Activated B cell treated with CpG ODN at 0.5 μM for 24 hours (primary cell): ENCODE results near the gene ANKRD13D. TPM values are rescaled to one million over a fixed set of nuclear protein-coding genes. Genes with fewer than 3 reads are reported as not detected.

Experiments used
- ATAC-seq: fragments of 200-7000 bp; cut with Tn5 transposase; one replicate; pipeline ENCODE4 v1.10.0; 2021; ENCODE audit warnings: low read depth, mild to moderate bottlenecking, moderate library complexity
- CTCF ChIA-PET: fragments of 350-600 bp; sonication (Branson Sonifier 250); formaldehyde crosslinking; loops from one replicate; lab custom pipeline; 2021; ENCODE audit warnings: antibody characterized with exemption; lab: Charles Lee
- POLR2A ChIA-PET: fragments of 350-600 bp; sonication (Branson Sonifier 250); formaldehyde crosslinking; loops from one replicate; lab custom pipeline; 2021; ENCODE audit warnings: antibody characterized with exemption; lab: Charles Lee
- DNase-seq: peaks from one replicate; pipeline ENCODE4 v3.0.0; 2022
- H3K27ac Mint-ChIP-seq: one replicate; pipeline ENCODE4 v1.8.0; 2020; ENCODE audit warnings: mixed read lengths
- H3K27me3 Mint-ChIP-seq: one replicate; pipeline ENCODE4 v1.8.0; 2021; ENCODE audit warnings: mixed read lengths
- H3K36me3 Mint-ChIP-seq: one replicate; pipeline ENCODE4 v1.8.0; 2021; ENCODE audit warnings: low read depth, mixed read lengths
- H3K4me1 Mint-ChIP-seq: one replicate; pipeline ENCODE4 v1.8.0; 2021; ENCODE audit warnings: mixed read lengths
- H3K4me3 Mint-ChIP-seq: one replicate; pipeline ENCODE4 v1.8.0; 2020; ENCODE audit warnings: mild to moderate bottlenecking, mixed read lengths
- H3K9me3 Mint-ChIP-seq: one replicate; pipeline ENCODE4 v1.8.0; 2020; ENCODE audit warnings: mixed read lengths
- intact Hi-C: fragments of 100-400 bp; cut with micrococcal nuclease; formaldehyde crosslinking; loops from one replicate; pipeline ENCODE4 v1.15.1; 2024
- total RNA-seq: library from RNA; stranded (reverse); gene quantifications from 2 replicates; pipeline ENCODE4 v1.2.3, GENCODE V29; 2022
- TF ChIP-seq, protein P1 (sequence below): fragments of 200-600 bp; IDR thresholded peaks from one replicate; pipeline ENCODE4 v1.8.0; 2022; ENCODE audit warnings: antibody characterized with exemption, mild to moderate bottlenecking

Gene ANKRD13D
- total RNA-seq, 1 donor from 2014 or later: 116 TPM

DNA sequence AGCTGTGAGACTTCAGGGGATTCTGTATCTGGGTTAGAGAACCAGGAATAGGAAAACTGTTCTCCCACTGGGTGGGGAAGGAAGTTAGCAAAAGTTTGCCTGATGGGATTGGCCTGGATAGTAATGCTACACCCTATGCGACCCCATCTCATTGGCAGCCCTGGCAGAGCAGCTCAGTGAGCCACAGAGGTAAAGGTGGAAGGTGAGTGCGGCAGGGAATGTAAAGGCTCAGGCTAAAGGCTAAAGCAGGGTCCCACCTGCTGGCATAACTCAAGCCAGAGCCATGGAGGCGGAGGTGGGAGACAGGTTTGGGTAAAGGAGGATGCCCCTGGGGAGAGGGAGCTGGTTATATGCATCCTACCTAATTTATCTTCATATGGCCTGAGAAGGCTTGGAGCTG lies 32.9 kb downstream of the ANKRD13D start:
- Mint-ChIP-seq H3K9me3 (no peaks in the 10 kb centered on the region), H3K4me1 (peaks cover 14% of the 10 kb centered on the region), H3K27me3 (no peaks in the 10 kb centered on the region), H3K4me3 (no peak overlapping the region), H3K27ac (no peak overlapping the region), H3K36me3 (peaks cover 15% of the 10 kb centered on the region)
- intact Hi-C loops: no loop called here
- ATAC-seq (no peak), DNase-seq (no peak)
- ChIA-PET POLR2A (interaction anchor here (0.5 to 1.4 kb wide), 6 partner anchors 14 to 108 kb away, joined by 3 to 7 read pairs (median 4); no protein-coding TSS in a partner anchor), CTCF (interaction anchor here (6.5 kb wide), 1 partner anchor 59 kb away, joined by 48 read pairs; no protein-coding TSS in a partner anchor)
- TF ChIP-seq, protein P1, sequence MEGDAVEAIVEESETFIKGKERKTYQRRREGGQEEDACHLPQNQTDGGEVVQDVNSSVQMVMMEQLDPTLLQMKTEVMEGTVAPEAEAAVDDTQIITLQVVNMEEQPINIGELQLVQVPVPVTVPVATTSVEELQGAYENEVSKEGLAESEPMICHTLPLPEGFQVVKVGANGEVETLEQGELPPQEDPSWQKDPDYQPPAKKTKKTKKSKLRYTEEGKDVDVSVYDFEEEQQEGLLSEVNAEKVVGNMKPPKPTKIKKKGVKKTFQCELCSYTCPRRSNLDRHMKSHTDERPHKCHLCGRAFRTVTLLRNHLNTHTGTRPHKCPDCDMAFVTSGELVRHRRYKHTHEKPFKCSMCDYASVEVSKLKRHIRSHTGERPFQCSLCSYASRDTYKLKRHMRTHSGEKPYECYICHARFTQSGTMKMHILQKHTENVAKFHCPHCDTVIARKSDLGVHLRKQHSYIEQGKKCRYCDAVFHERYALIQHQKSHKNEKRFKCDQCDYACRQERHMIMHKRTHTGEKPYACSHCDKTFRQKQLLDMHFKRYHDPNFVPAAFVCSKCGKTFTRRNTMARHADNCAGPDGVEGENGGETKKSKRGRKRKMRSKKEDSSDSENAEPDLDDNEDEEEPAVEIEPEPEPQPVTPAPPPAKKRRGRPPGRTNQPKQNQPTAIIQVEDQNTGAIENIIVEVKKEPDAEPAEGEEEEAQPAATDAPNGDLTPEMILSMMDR: no peak

DNA sequence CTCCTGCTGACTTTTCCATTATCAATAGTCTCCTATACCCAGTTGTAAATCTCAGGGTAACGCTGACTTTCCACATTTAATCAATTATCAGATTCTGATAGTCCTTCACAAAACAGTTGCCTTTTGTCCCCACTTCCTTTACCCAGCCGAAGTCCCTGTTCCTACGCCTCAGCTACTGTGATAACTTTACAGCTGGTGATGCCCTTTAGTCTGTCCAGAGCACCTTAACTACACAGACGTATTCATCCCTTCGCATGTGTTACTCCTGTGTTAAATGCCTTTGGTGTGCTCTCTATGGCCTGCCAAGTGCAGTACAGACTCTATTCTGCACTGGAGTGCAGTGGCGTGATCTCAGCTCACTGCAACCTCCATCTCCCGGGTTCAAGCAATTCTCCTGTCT lies 34.4 kb downstream of the ANKRD13D start:
- Mint-ChIP-seq H3K36me3 (peaks cover 11% of the 10 kb centered on the region), H3K27me3 (no peaks in the 10 kb centered on the region), H3K9me3 (no peaks in the 10 kb centered on the region), H3K27ac (no peak overlapping the region), H3K4me3 (no peak overlapping the region), H3K4me1 (peaks cover 7% of the 10 kb centered on the region)
- POLR2A ChIA-PET: interaction anchor here (0.6 kb wide), 1 partner anchor 313 kb away, joined by 7 read pairs; no protein-coding TSS in a partner anchor
- ATAC-seq (no peak), DNase-seq (no peak)
- TF ChIP-seq, protein P1: no peak
- intact Hi-C loops: no loop called here
- CTCF ChIA-PET: interaction anchor here (1.0 kb wide), 2 partner anchors 19 to 28 kb away, joined by 3 read pairs; no protein-coding TSS in a partner anchor

DNA sequence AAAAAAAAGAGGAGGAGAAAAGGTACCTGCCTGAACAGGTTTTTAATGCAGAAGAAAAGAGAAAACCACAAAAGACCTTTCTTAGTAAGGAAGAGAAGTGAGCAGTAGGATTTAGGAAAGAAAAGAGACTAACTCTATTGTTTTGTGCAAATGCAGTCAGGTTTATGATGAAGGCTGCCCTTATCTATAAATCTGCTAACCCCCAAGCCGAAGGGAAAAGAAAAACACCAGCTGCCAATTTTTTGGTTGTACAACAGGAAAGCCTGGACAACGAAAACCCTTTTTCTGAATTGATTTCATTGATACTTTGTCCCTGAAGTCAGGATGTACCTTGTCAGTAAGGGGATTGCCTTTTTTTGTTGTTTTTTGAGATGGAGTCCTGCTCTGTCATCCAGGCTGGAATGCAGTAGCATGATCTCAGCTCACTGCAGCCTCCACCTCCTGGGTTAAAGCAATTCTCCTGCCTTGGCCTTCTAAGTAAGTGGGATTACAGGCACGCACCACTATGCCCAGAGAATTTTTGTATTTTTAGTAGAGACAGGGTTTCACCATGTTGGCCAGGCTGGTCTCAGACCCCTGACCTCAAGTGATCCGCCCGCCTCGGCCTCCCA lies 43.1 kb downstream of the ANKRD13D start:
- no peaks in the 10 kb centered on the region for H3K4me1 Mint-ChIP-seq
- TF ChIP-seq, protein P1: no peak
- intact Hi-C loops: no loop called here
- H3K27ac Mint-ChIP-seq: no peak overlapping the region
- ATAC-seq (no peak), DNase-seq (no peak)
- no peaks in the 10 kb centered on the region for H3K9me3 Mint-ChIP-seq
- ChIA-PET CTCF (no interaction called here), POLR2A (interaction anchor here (0.8 to 2.7 kb wide), 3 partner anchors 13 to 92 kb away, joined by 3 to 14 read pairs (median 3); no protein-coding TSS in a partner anchor)
- no peak overlapping the region for H3K4me3 Mint-ChIP-seq
- H3K36me3 Mint-ChIP-seq: peaks cover 8% of the 10 kb centered on the region
- H3K27me3 Mint-ChIP-seq: no peaks in the 10 kb centered on the region

- POLR2A ChIA-PET: no interaction called here
- CTCF ChIA-PET: interaction anchor here (0.6 to 0.7 kb wide), 2 partner anchors 14 to 263 kb away, joined by 3 to 4 read pairs; no protein-coding TSS in a partner anchor
- TF ChIP-seq, protein P1: no peak
- no peak overlapping the region for H3K4me3 Mint-ChIP-seq
- no peaks in the 10 kb centered on the region for H3K9me3 Mint-ChIP-seq
- no peak overlapping the region for H3K27ac Mint-ChIP-seq
- DNase-seq: no peak
- no peaks in the 10 kb centered on the region for H3K4me1 Mint-ChIP-seq
- H3K27me3 Mint-ChIP-seq: no peaks in the 10 kb centered on the region
- peaks cover 6% of the 10 kb centered on the region for H3K36me3 Mint-ChIP-seq
- ATAC-seq: no peak
- intact Hi-C loops: no loop called here
These were observed 48.2 kb downstream of the ANKRD13D start for GRCh38 chr11:67337257-67337656.

GRCh38 chr11:67344264-67344663 lies 55.2 kb downstream of the ANKRD13D start:
- POLR2A ChIA-PET: interaction anchor here (0.6 to 4.9 kb wide), 21 partner anchors 10 to 242 kb away, joined by 3 to 65 read pairs (median 5); partner anchors contain the start of genes CLCF1, GRK2, POLD4 and PPP1CA
- Mint-ChIP-seq H3K27me3 (no peaks in the 10 kb centered on the region), H3K27ac (peak overlapping the region; percentile 88), H3K36me3 (no peaks in the 10 kb centered on the region), H3K4me1 (peaks cover 52% of the 10 kb centered on the region), H3K9me3 (no peaks in the 10 kb centered on the region), H3K4me3 (peak overlapping the region; percentile 74)
- intact Hi-C loops: no loop called here
- ATAC-seq (peak; percentile 64), DNase-seq (no peak)
- TF ChIP-seq, protein P1: no peak
- CTCF ChIA-PET: interaction anchor here (2.8 to 7.4 kb wide), 5 partner anchors 11 to 36 kb away, joined by 13 to 200 read pairs (median 31); partner anchors contain the start of genes CLCF1 and POLD4
